Chondrocyte (in vitro differentiated cells): ENCODE results near the gene TRIM71. TPM values are rescaled to one million over a fixed set of nuclear protein-coding genes. Genes with fewer than 3 reads are reported as not detected.

Source experiments
- DNase-seq: peaks from one replicate; pipeline ENCODE4 v3.0.0; 2021; ENCODE audit warnings: mixed read lengths, low spot score
- H3K27ac Mint-ChIP-seq: one replicate; pipeline ENCODE4 v1.8.0; 2021; ENCODE audit warnings: mild to moderate bottlenecking, moderate library complexity, mixed read lengths; ENCODE audit not compliant: unreplicated experiment
- H3K27me3 Mint-ChIP-seq: 2 replicates; pipeline ENCODE4 v1.8.0; 2021; ENCODE audit warnings: low read depth, mixed read lengths
- H3K36me3 Mint-ChIP-seq: 2 replicates; pipeline ENCODE4 v1.8.0; 2021; ENCODE audit warnings: low read depth, mixed read lengths
- H3K4me1 Mint-ChIP-seq: 2 replicates; pipeline ENCODE4 v1.8.0; 2021; ENCODE audit warnings: low read depth, mild to moderate bottlenecking, mixed read lengths
- H3K4me3 Mint-ChIP-seq: one replicate; pipeline ENCODE4 v1.8.0; 2021; ENCODE audit warnings: mild to moderate bottlenecking, moderate library complexity, mixed read lengths; ENCODE audit not compliant: unreplicated experiment
- H3K9me3 Mint-ChIP-seq: 2 replicates; pipeline ENCODE4 v1.8.0; 2021; ENCODE audit warnings: low read depth, mixed read lengths
- total RNA-seq: library from RNA; stranded (reverse); gene quantifications from 3 replicates; pipeline ENCODE4 v1.2.1, GENCODE V29; 2021
- TF ChIP-seq, protein P1 (sequence below): fragments of 200-600 bp; sonication (generic); IDR thresholded peaks from 2 replicates; pipeline ENCODE4 v1.5.0; 2021; ENCODE audit warnings: antibody characterized with exemption, mild to moderate bottlenecking, moderate library complexity

TRIM71 gene
- total RNA-seq, 1 donor from 2014 or later: 0.05 TPM

DNA sequence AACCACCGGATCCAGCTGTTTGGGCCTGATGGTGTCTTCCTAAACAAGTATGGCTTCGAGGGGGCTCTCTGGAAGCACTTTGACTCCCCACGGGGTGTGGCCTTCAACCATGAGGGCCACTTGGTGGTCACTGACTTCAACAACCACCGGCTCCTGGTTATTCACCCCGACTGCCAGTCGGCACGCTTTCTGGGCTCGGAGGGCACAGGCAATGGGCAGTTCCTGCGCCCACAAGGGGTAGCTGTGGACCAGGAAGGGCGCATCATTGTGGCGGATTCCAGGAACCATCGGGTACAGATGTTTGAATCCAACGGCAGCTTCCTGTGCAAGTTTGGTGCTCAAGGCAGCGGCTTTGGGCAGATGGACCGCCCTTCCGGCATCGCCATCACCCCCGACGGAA lies 73.6 kb downstream of the TRIM71 start:
- H3K27ac Mint-ChIP-seq: no peak overlapping the region
- peaks cover 12% of the 10 kb centered on the region for H3K27me3 Mint-ChIP-seq
- TF ChIP-seq, protein P1, sequence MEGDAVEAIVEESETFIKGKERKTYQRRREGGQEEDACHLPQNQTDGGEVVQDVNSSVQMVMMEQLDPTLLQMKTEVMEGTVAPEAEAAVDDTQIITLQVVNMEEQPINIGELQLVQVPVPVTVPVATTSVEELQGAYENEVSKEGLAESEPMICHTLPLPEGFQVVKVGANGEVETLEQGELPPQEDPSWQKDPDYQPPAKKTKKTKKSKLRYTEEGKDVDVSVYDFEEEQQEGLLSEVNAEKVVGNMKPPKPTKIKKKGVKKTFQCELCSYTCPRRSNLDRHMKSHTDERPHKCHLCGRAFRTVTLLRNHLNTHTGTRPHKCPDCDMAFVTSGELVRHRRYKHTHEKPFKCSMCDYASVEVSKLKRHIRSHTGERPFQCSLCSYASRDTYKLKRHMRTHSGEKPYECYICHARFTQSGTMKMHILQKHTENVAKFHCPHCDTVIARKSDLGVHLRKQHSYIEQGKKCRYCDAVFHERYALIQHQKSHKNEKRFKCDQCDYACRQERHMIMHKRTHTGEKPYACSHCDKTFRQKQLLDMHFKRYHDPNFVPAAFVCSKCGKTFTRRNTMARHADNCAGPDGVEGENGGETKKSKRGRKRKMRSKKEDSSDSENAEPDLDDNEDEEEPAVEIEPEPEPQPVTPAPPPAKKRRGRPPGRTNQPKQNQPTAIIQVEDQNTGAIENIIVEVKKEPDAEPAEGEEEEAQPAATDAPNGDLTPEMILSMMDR: no peak
- no peaks in the 10 kb centered on the region for H3K36me3 Mint-ChIP-seq
- no peaks in the 10 kb centered on the region for H3K9me3 Mint-ChIP-seq
- DNase-seq: no peak
- peaks cover 1% of the 10 kb centered on the region for H3K4me1 Mint-ChIP-seq
- no peak overlapping the region for H3K4me3 Mint-ChIP-seq

DNA sequence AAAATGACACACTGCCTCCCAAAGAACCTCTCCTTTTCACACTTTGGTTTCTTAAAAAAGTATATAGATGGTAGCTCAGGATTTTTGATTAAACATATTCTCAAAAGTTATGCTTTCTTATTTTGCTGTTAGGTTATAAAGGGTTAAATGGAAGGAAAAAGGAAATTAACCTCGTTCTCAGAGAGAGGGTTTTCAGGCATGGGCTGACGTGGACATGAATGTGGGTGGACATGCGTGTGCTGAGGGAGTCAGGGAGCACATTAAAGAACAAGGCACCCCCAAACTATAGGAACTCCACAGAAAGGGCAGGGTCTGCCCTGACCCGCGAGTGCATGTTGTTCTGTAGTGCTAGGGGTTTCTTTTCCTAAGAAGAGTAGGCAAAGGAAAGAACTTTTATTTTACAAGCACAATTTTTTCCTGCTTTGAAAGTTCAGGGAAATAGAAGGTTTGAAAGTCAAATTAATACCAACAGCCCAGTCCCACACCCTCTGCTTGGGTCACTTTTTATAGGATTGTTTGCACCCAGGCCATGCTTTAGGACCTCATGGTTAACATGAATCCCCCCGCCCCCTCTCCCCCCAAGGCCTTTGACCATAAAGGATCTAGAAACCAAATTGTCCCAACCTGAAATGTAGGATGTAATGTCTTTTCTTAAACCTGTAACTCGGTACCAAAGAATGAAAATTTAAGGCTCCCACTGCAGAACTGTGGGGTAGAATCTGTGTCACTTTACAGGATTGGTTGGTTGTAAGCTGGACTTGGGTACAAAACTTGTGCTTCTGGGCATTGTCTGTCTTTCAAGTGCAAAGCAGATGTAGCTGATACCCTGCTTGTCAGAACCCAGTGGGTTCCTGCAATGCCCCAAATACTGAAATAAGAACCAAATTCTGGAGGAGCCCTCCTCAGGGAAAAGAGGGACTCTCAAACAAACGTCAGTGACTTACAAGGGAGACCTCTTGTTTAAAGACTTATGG lies 75.1 kb downstream of the TRIM71 start:
- H3K27me3 Mint-ChIP-seq: peaks cover 12% of the 10 kb centered on the region
- no peaks in the 10 kb centered on the region for H3K9me3 Mint-ChIP-seq
- no peaks in the 10 kb centered on the region for H3K36me3 Mint-ChIP-seq
- no peak for DNase-seq
- no peaks in the 10 kb centered on the region for H3K4me1 Mint-ChIP-seq
- TF ChIP-seq, protein P1: no peak
- H3K4me3 Mint-ChIP-seq: no peak overlapping the region
- H3K27ac Mint-ChIP-seq: no peak overlapping the region

DNA sequence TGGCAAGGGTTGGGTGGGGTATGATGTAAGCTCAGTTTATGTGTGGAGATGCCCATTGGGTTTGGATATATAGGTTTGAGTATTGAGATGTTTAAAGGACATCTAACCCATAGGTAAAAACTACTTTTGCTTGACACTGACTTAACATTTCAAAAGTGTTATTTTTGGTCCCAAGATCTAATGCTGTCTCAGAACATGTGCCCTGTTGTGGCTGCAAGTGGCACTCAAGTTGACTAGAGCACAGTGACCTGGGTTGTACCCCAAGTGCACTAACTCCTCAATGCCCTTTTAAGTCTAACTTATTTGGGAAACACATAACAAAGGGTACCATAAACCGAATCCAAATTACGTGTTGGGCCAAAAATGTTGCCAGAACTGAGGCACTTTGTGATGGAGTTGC lies 77.2 kb downstream of the TRIM71 start:
- peaks cover 12% of the 10 kb centered on the region for H3K27me3 Mint-ChIP-seq
- no peak overlapping the region for H3K27ac Mint-ChIP-seq

DNA sequence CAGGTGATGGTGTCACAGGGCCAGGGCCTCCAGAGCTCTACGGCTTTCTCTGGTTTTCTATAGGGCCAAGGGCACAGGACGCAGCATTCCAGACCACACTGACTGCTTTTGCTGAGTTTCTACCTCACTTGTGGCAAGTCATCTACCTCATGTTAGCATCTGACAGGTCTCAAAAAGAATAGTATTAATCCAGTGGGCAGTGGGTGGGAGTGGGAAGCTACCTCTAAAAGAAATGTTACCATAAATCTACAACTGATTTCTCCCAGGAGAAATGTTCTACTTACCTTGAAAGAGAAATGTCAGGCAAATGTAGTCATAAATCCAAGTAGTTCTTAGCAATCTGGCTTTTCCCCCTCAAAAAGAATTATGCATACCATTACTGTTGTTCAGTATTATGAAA lies 77.9 kb downstream of the TRIM71 start:
- Mint-ChIP-seq H3K4me1 (peaks cover 3% of the 10 kb centered on the region), H3K9me3 (no peaks in the 10 kb centered on the region), H3K4me3 (no peak overlapping the region), H3K27me3 (peaks cover 12% of the 10 kb centered on the region), H3K36me3 (no peaks in the 10 kb centered on the region), H3K27ac (no peak overlapping the region)
- no peak for DNase-seq
- TF ChIP-seq, protein P1: no peak

More for the DNA sequence above, 77.2 kb downstream of the TRIM71 start:
- Mint-ChIP-seq H3K4me1 (peaks cover 3% of the 10 kb centered on the region), H3K4me3 (no peak overlapping the region), H3K9me3 (no peaks in the 10 kb centered on the region), H3K36me3 (no peaks in the 10 kb centered on the region)
- no peak for DNase-seq
- TF ChIP-seq, protein P1: no peak

DNA sequence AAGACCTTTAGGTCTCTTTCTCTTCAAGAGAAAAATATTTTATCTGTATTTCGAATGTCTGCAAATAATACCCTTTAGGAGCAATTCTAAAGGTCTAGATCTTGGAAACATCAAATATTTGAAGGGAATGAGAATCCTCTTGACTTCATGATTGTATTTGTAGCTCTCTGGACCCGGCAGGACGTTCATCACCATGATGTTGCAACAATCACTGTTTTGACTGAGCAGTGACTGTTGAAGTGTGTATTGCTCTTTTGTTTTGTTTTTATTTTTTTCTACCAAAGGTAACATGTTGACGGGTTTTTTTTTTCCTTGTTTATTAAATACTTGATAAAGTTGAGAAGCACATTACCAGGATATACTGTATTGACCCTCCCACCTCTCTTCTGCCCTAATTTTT lies 78.3 kb downstream of the TRIM71 start:
- Mint-ChIP-seq H3K27ac (no peak overlapping the region), H3K9me3 (no peaks in the 10 kb centered on the region), H3K4me1 (peaks cover 3% of the 10 kb centered on the region), H3K36me3 (no peaks in the 10 kb centered on the region), H3K4me3 (no peak overlapping the region), H3K27me3 (peaks cover 12% of the 10 kb centered on the region)
- TF ChIP-seq, protein P1: no peak
- no peak for DNase-seq
